ENCODE measurements around the gene BABAM2.

Gene BABAM2

GRCh38 chr2:28343184-28343942 is 452.8 kb downstream of the BABAM2 start:
- in situ Hi-C loops (cut with HindIII; ENCODE audit: low pct_ligation_motif_present, low pct_unique_long_range_greater_than_20kb, low sequenced_read_pairs) = no loop called here
- DNase-seq = no peak

- in situ Hi-C loops (cut with HindIII; ENCODE audit: low pct_ligation_motif_present, low pct_unique_long_range_greater_than_20kb, low sequenced_read_pairs) = no loop called here
- no peak for DNase-seq
Measured at GRCh38 chr2:28343971-28344715, 453.6 kb downstream of the BABAM2 start.

- in situ Hi-C loops (cut with HindIII; ENCODE audit: low pct_ligation_motif_present, low pct_unique_long_range_greater_than_20kb, low sequenced_read_pairs) = no loop called here
- no peak for DNase-seq
Measured at GRCh38 chr2:28344756-28345373, 454.3 kb downstream of the BABAM2 start.

- no peak for DNase-seq
Measured at GRCh38 chr2:28345619-28346018, 455.1 kb downstream of the BABAM2 start.

GRCh38 chr2:28346587-28346986 is 456.1 kb downstream of the BABAM2 start:
- no peak for DNase-seq
- in situ Hi-C loops (cut with HindIII; ENCODE audit: low pct_ligation_motif_present, low pct_unique_long_range_greater_than_20kb, low sequenced_read_pairs) = no loop called here

More at GRCh38 chr2:28345619-28346018, 455.1 kb downstream of the BABAM2 start:
- in situ Hi-C loops (cut with HindIII; ENCODE audit: low pct_ligation_motif_present, low pct_unique_long_range_greater_than_20kb, low sequenced_read_pairs) = no loop called here

- in situ Hi-C loops (cut with HindIII; ENCODE audit: low pct_ligation_motif_present, low pct_unique_long_range_greater_than_20kb, low sequenced_read_pairs) = no loop called here
Measured at GRCh38 chr2:28347193-28347592, 456.7 kb downstream of the BABAM2 start.

GRCh38 chr2:28347596-28347995 is 457.1 kb downstream of the BABAM2 start:
- no peak for DNase-seq
- in situ Hi-C loops (cut with HindIII; ENCODE audit: low pct_ligation_motif_present, low pct_unique_long_range_greater_than_20kb, low sequenced_read_pairs) = no loop called here

More at GRCh38 chr2:28347193-28347592, 456.7 kb downstream of the BABAM2 start:
- DNase-seq = no peak

GRCh38 chr2:28348149-28348567 is 457.6 kb downstream of the BABAM2 start:
- in situ Hi-C loops (cut with HindIII; ENCODE audit: low pct_ligation_motif_present, low pct_unique_long_range_greater_than_20kb, low sequenced_read_pairs) = no loop called here
- DNase-seq = no peak

GRCh38 chr2:28348921-28349320 is 458.4 kb downstream of the BABAM2 start:
- in situ Hi-C loops (cut with HindIII; ENCODE audit: low pct_ligation_motif_present, low pct_unique_long_range_greater_than_20kb, low sequenced_read_pairs) = no loop called here
- DNase-seq = no peak

GRCh38 chr2:28349546-28350165 is 459.1 kb downstream of the BABAM2 start:
- in situ Hi-C loops (cut with HindIII; ENCODE audit: low pct_ligation_motif_present, low pct_unique_long_range_greater_than_20kb, low sequenced_read_pairs) = no loop called here
- no peak for DNase-seq

- no peak for DNase-seq
- in situ Hi-C loops (cut with HindIII; ENCODE audit: low pct_ligation_motif_present, low pct_unique_long_range_greater_than_20kb, low sequenced_read_pairs) = no loop called here
Measured at GRCh38 chr2:28350196-28350595, 459.7 kb downstream of the BABAM2 start.

GRCh38 chr2:28350791-28351285 is 460.3 kb downstream of the BABAM2 start:
- in situ Hi-C loops (cut with HindIII; ENCODE audit: low pct_ligation_motif_present, low pct_unique_long_range_greater_than_20kb, low sequenced_read_pairs) = no loop called here
- no peak for DNase-seq

- in situ Hi-C loops (cut with HindIII; ENCODE audit: low pct_ligation_motif_present, low pct_unique_long_range_greater_than_20kb, low sequenced_read_pairs) = no loop called here
- no peak for DNase-seq
Measured at GRCh38 chr2:28351621-28352020, 461.1 kb downstream of the BABAM2 start.

- in situ Hi-C loops (cut with HindIII; ENCODE audit: low pct_ligation_motif_present, low pct_unique_long_range_greater_than_20kb, low sequenced_read_pairs) = no loop called here
- no peak for DNase-seq
Measured at GRCh38 chr2:28352104-28352503, 461.6 kb downstream of the BABAM2 start.

- DNase-seq = no peak
- in situ Hi-C loops (cut with HindIII; ENCODE audit: low pct_ligation_motif_present, low pct_unique_long_range_greater_than_20kb, low sequenced_read_pairs) = no loop called here
Measured at GRCh38 chr2:28352610-28353195, 462.2 kb downstream of the BABAM2 start.

GRCh38 chr2:28354920-28355520 is 464.5 kb downstream of the BABAM2 start:
- DNase-seq = no peak
- in situ Hi-C loops (cut with HindIII; ENCODE audit: low pct_ligation_motif_present, low pct_unique_long_range_greater_than_20kb, low sequenced_read_pairs) = no loop called here

GRCh38 chr2:28355521-28356094 is 465.1 kb downstream of the BABAM2 start:
- in situ Hi-C loops (cut with HindIII; ENCODE audit: low pct_ligation_motif_present, low pct_unique_long_range_greater_than_20kb, low sequenced_read_pairs) = no loop called here

More at GRCh38 chr2:28355521-28356094, 465.1 kb downstream of the BABAM2 start:
- DNase-seq = peak; percentile 8

All from ACHN (cell line).